Body of pancreas (tissue), 4 donors: ENCODE data around the gene INO80C.

ENCODE experiments used
- CTCF ChIP-seq, 7 experiments: fragments of 450-650 bp in 4 of 7; fragments of 200-600 bp in 3 of 7; sonication (generic) in 3 of 7; IDR thresholded peaks; one replicate each; pipeline ENCODE4 v1.5.1; 2016 to 2019; ENCODE audit warnings: antibody characterized with exemption in 7 of 7
- POLR2A ChIP-seq, 3 donors: fragments of 450-650 bp; IDR thresholded peaks; one replicate each; pipeline ENCODE4 v1.6.1; 2016; ENCODE audit warnings: antibody characterized with exemption in 3 of 3, mild to moderate bottlenecking in 2 of 3

DNA sequence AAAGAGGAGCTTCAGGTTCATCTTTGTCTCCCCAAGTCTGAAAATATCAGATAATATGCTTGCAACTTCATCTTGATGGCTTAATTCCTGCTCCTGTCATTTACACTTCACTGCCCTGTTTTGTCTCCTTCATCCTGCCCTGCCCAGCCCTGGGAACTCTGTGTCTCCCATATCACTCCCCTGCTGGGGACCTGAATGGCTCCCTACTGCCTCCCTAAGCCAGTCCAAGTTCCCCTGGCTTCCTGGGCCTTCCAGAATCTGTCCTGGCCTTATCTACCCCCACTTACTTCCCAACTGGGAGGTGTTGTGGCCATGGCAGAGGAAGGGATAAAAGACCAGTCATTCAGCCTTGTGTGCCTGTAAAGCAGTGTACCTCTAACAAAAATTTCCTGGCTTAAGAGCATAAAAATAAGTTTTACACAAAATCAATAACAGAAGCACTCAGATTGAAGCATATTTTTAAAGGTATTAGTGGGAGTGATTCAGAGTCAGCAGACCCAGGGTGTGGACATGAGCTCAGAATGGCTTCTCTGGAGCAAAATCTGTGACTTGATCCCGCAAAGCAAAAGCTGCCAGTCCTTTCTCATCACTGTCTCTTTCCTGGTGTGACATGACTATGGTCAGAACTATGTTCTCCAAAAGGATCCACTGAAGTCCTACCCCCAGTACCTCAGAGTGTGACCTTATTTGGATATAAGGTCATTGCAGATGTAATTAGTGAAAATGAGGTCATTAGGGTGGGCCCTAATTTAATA is 59.1 kb downstream of the INO80C start:
- no peak for TF ChIP-seq CTCF (IDR thresholded peaks at IDR 0.05)
- no peak for TF ChIP-seq POLR2A (IDR thresholded peaks at IDR 0.05)
